Measurements from ENCODE around the gene COG7.

COG7 gene

GRCh38 chr16:23476289-23476688 lies 23.3 kb upstream of the COG7 start (continued):
- no peak for TF ChIP-seq PATZ1 (CRISPR knock-in tag; IDR thresholded peaks at IDR 0.05; ENCODE audit: borderline replicate concordance)
- TF ChIP-seq CSDC2 (CRISPR knock-in tag; IDR thresholded peaks at IDR 0.05) = no peak
- TF ChIP-seq GLIS3 (CRISPR knock-in tag; IDR thresholded peaks at IDR 0.05) = no peak
- TF ChIP-seq ZFP30 (CRISPR knock-in tag; IDR thresholded peaks at IDR 0.05) = no peak
- no peak for TF ChIP-seq PPARA (CRISPR knock-in tag; IDR thresholded peaks at IDR 0.05; ENCODE audit: borderline replicate concordance)
- no peak for TF ChIP-seq ZNF8 (CRISPR knock-in tag; IDR thresholded peaks at IDR 0.05)
- no peak for TF ChIP-seq BACH2 (CRISPR knock-in tag; IDR thresholded peaks at IDR 0.05; ENCODE audit: borderline replicate concordance)
- no peak for TF ChIP-seq ISL1 (CRISPR knock-in tag; IDR thresholded peaks at IDR 0.05)
- TF ChIP-seq TSHZ2 (CRISPR knock-in tag; IDR thresholded peaks at IDR 0.05) = no peak
- no peak for TF ChIP-seq TCF4 (CRISPR knock-in tag; IDR thresholded peaks at IDR 0.05; ENCODE audit: borderline replicate concordance)
- no peak for TF ChIP-seq ARNTL (CRISPR knock-in tag; IDR thresholded peaks at IDR 0.05; ENCODE audit: borderline replicate concordance, low read depth)

GRCh38 chr16:23469814-23470213 lies 16.8 kb upstream of the COG7 start:
- TF ChIP-seq RARB (CRISPR knock-in tag; IDR thresholded peaks at IDR 0.05) (no peak), CSDC2 (CRISPR knock-in tag; IDR thresholded peaks at IDR 0.05) (no peak), SNAI2 (CRISPR knock-in tag; IDR thresholded peaks at IDR 0.05) (no peak), PPARA (CRISPR knock-in tag; IDR thresholded peaks at IDR 0.05; ENCODE audit: borderline replicate concordance) (no peak), TCF4 (CRISPR knock-in tag; IDR thresholded peaks at IDR 0.05; ENCODE audit: borderline replicate concordance) (no peak), ESRRG (CRISPR knock-in tag; IDR thresholded peaks at IDR 0.05) (no peak), ZNF565 (CRISPR knock-in tag; conservative IDR thresholded peaks at IDR 0.05; ENCODE audit: low read depth) (no peak), CREB5 (CRISPR knock-in tag; IDR thresholded peaks at IDR 0.05; ENCODE audit: low read depth) (no peak), TOX (CRISPR knock-in tag; IDR thresholded peaks at IDR 0.05; ENCODE audit: borderline replicate concordance) (no peak), ISL1 (CRISPR knock-in tag; IDR thresholded peaks at IDR 0.05) (no peak), PATZ1 (CRISPR knock-in tag; IDR thresholded peaks at IDR 0.05; ENCODE audit: borderline replicate concordance) (no peak), ZC3H10 (CRISPR knock-in tag; IDR thresholded peaks at IDR 0.05) (no peak), ZNF8 (CRISPR knock-in tag; IDR thresholded peaks at IDR 0.05) (no peak), ZNF70 (CRISPR knock-in tag; IDR thresholded peaks at IDR 0.05) (no peak), ZFP30 (CRISPR knock-in tag; IDR thresholded peaks at IDR 0.05) (no peak)
- ATAC-seq = peak; percentile 63

- TF ChIP-seq RARB (CRISPR knock-in tag; IDR thresholded peaks at IDR 0.05) (no peak), TOX (CRISPR knock-in tag; IDR thresholded peaks at IDR 0.05; ENCODE audit: borderline replicate concordance) (no peak), ZFP3 (CRISPR knock-in tag; IDR thresholded peaks at IDR 0.05) (no peak), CSDC2 (CRISPR knock-in tag; IDR thresholded peaks at IDR 0.05) (no peak), CREB5 (CRISPR knock-in tag; IDR thresholded peaks at IDR 0.05; ENCODE audit: low read depth) (no peak), ESRRG (CRISPR knock-in tag; IDR thresholded peaks at IDR 0.05) (no peak), PATZ1 (CRISPR knock-in tag; IDR thresholded peaks at IDR 0.05; ENCODE audit: borderline replicate concordance) (no peak), ZFP30 (CRISPR knock-in tag; IDR thresholded peaks at IDR 0.05) (no peak)
These were observed 13.3 kb upstream of the COG7 start for GRCh38 chr16:23466162-23466885.

More at GRCh38 chr16:23466162-23466885, 13.3 kb upstream of the COG7 start:
- ATAC-seq = no peak
